Activated naive CD4-positive, alpha-beta T cell treated with anti-CD3 and anti-CD28 coated beads, Interleukin-2, amount 50 U/mL, for 24 hours (primary cell): ENCODE results near the gene NOXA1.
"Not testable (repeated sequence)": the region's sequence is repeated elsewhere in the genome, so short reads cannot be mapped to it uniquely, and the experiment has no call there.

Experiments used
- H3K27ac Mint-ChIP-seq: one replicate; pipeline ENCODE4 v1.8.0; 2021; ENCODE audit warnings: mild to moderate bottlenecking, mixed read lengths
- H3K27me3 Mint-ChIP-seq: one replicate; pipeline ENCODE4 v1.8.0; 2021; ENCODE audit warnings: mixed read lengths
- H3K36me3 Mint-ChIP-seq: one replicate; pipeline ENCODE4 v1.8.0; 2021; ENCODE audit warnings: mixed read lengths
- H3K4me1 Mint-ChIP-seq: one replicate; pipeline ENCODE4 v1.8.0; 2021; ENCODE audit warnings: mixed read lengths
- H3K4me3 Mint-ChIP-seq: one replicate; pipeline ENCODE4 v1.8.0; 2021; ENCODE audit warnings: mild to moderate bottlenecking, mixed read lengths
- H3K9me3 Mint-ChIP-seq: one replicate; pipeline ENCODE4 v1.8.0; 2021; ENCODE audit warnings: mixed read lengths

Gene NOXA1

GRCh38 chr9:137409515-137409914, 13.7 kb upstream of the NOXA1 start:
- H3K9me3 Mint-ChIP-seq, result no peaks in the 10 kb centered on the region
- no peak overlapping the region for H3K4me3 Mint-ChIP-seq
- peaks cover 2% of the 10 kb centered on the region for H3K36me3 Mint-ChIP-seq
- H3K27me3 Mint-ChIP-seq, result no peaks in the 10 kb centered on the region
- peaks cover 15% of the 10 kb centered on the region for H3K4me1 Mint-ChIP-seq
- H3K27ac Mint-ChIP-seq, result no peak overlapping the region

GRCh38 chr9:137410236-137410890, 12.8 kb upstream of the NOXA1 start:
- H3K4me3 Mint-ChIP-seq, H3K27me3 Mint-ChIP-seq: not testable (repeated sequence)

GRCh38 chr9:137410891-137411249, 12.3 kb upstream of the NOXA1 start:
- no peak overlapping the region for H3K27ac Mint-ChIP-seq
- H3K27me3 Mint-ChIP-seq, result no peaks in the 10 kb centered on the region
- peaks cover 2% of the 10 kb centered on the region for H3K36me3 Mint-ChIP-seq
- no peak overlapping the region for H3K4me3 Mint-ChIP-seq
- no peaks in the 10 kb centered on the region for H3K9me3 Mint-ChIP-seq
- peaks cover 12% of the 10 kb centered on the region for H3K4me1 Mint-ChIP-seq

More at GRCh38 chr9:137410236-137410890, 12.8 kb upstream of the NOXA1 start:
- not testable (repeated sequence) for H3K36me3 Mint-ChIP-seq, H3K9me3 Mint-ChIP-seq, H3K27ac Mint-ChIP-seq
- H3K4me1 Mint-ChIP-seq, result peaks cover 16% of the 10 kb centered on the region

GRCh38 chr9:137411260-137411644, 11.9 kb upstream of the NOXA1 start:
- H3K4me1 Mint-ChIP-seq, result peaks cover 9% of the 10 kb centered on the region
- H3K27ac Mint-ChIP-seq, result no peak overlapping the region
- no peaks in the 10 kb centered on the region for H3K9me3 Mint-ChIP-seq
- H3K4me3 Mint-ChIP-seq, result no peak overlapping the region
- H3K36me3 Mint-ChIP-seq, result peaks cover 2% of the 10 kb centered on the region
- no peaks in the 10 kb centered on the region for H3K27me3 Mint-ChIP-seq

GRCh38 chr9:137411645-137412380, 11.4 kb upstream of the NOXA1 start:
- no peak overlapping the region for H3K4me3 Mint-ChIP-seq

GRCh38 chr9:137412431-137412830, 10.8 kb upstream of the NOXA1 start:
- no peaks in the 10 kb centered on the region for H3K9me3 Mint-ChIP-seq
- peaks cover 2% of the 10 kb centered on the region for H3K36me3 Mint-ChIP-seq
- peaks cover 9% of the 10 kb centered on the region for H3K4me1 Mint-ChIP-seq
- H3K27me3 Mint-ChIP-seq, result no peaks in the 10 kb centered on the region
- H3K27ac Mint-ChIP-seq, result no peak overlapping the region
- H3K4me3 Mint-ChIP-seq, result no peak overlapping the region

More at GRCh38 chr9:137411645-137412380, 11.4 kb upstream of the NOXA1 start:
- H3K27ac Mint-ChIP-seq, result no peak overlapping the region
- no peaks in the 10 kb centered on the region for H3K27me3 Mint-ChIP-seq
- peaks cover 9% of the 10 kb centered on the region for H3K4me1 Mint-ChIP-seq
- H3K9me3 Mint-ChIP-seq, result no peaks in the 10 kb centered on the region
- peaks cover 2% of the 10 kb centered on the region for H3K36me3 Mint-ChIP-seq

- peaks cover 7% of the 10 kb centered on the region for H3K4me1 Mint-ChIP-seq
- no peak overlapping the region for H3K4me3 Mint-ChIP-seq
- H3K36me3 Mint-ChIP-seq, result peaks cover 2% of the 10 kb centered on the region
- H3K27me3 Mint-ChIP-seq, result no peaks in the 10 kb centered on the region
- H3K9me3 Mint-ChIP-seq, result no peaks in the 10 kb centered on the region
- H3K27ac Mint-ChIP-seq, result no peak overlapping the region
These were observed 7.7 kb upstream of the NOXA1 start for GRCh38 chr9:137415451-137415850.

- Mint-ChIP-seq H3K4me3 (no peak overlapping the region), H3K27me3 (no peaks in the 10 kb centered on the region), H3K9me3 (no peaks in the 10 kb centered on the region), H3K4me1 (peaks cover 6% of the 10 kb centered on the region), H3K36me3 (peaks cover 2% of the 10 kb centered on the region), H3K27ac (no peak overlapping the region)
These were observed 7.1 kb upstream of the NOXA1 start for GRCh38 chr9:137416006-137416562.

GRCh38 chr9:137416563-137417151, 6.5 kb upstream of the NOXA1 start:
- Mint-ChIP-seq H3K36me3 (peaks cover 2% of the 10 kb centered on the region), H3K9me3 (no peaks in the 10 kb centered on the region), H3K4me3 (no peak overlapping the region), H3K4me1 (peaks cover 6% of the 10 kb centered on the region), H3K27me3 (no peaks in the 10 kb centered on the region), H3K27ac (no peak overlapping the region)

GRCh38 chr9:137417161-137418021, 5.8 kb upstream of the NOXA1 start:
- H3K9me3 Mint-ChIP-seq, result no peaks in the 10 kb centered on the region
- H3K27me3 Mint-ChIP-seq, result no peaks in the 10 kb centered on the region
- peak overlapping the region; percentile 23 for H3K4me3 Mint-ChIP-seq
- H3K27ac Mint-ChIP-seq, result no peak overlapping the region
- H3K4me1 Mint-ChIP-seq, result peaks cover 12% of the 10 kb centered on the region
- peaks cover 2% of the 10 kb centered on the region for H3K36me3 Mint-ChIP-seq

GRCh38 chr9:137421838-137422603, 1.2 kb upstream of the NOXA1 start:
- Mint-ChIP-seq H3K4me1 (peaks cover 12% of the 10 kb centered on the region), H3K4me3 (peak overlapping the region; percentile 84), H3K36me3 (no peaks in the 10 kb centered on the region), H3K27ac (no peak overlapping the region), H3K9me3 (no peaks in the 10 kb centered on the region), H3K27me3 (no peaks in the 10 kb centered on the region)

GRCh38 chr9:137423514-137424291, 510 bp downstream of the NOXA1 start:
- Mint-ChIP-seq H3K27me3 (no peaks in the 10 kb centered on the region), H3K9me3 (no peaks in the 10 kb centered on the region), H3K4me3 (peak overlapping the region; percentile 81), H3K36me3 (no peaks in the 10 kb centered on the region), H3K4me1 (peaks cover 12% of the 10 kb centered on the region), H3K27ac (no peak overlapping the region)

- Mint-ChIP-seq H3K4me1 (peaks cover 12% of the 10 kb centered on the region), H3K36me3 (no peaks in the 10 kb centered on the region), H3K4me3 (no peak overlapping the region), H3K9me3 (no peaks in the 10 kb centered on the region), H3K27me3 (no peaks in the 10 kb centered on the region), H3K27ac (no peak overlapping the region)
These were observed 3.0 kb downstream of the NOXA1 start for GRCh38 chr9:137426018-137426681.
